Hepatocyte (in vitro differentiated cells): ENCODE data around the gene SH3BP4. TPM values are rescaled to one million over a fixed set of nuclear protein-coding genes. Genes with fewer than 3 reads are reported as not detected.

Experiments
- DNase-seq: peaks from one replicate; pipeline ENCODE4 v3.0.0-alpha.2; 2016; ENCODE audit warnings: low spot score
- H2AFZ ChIP-seq: fragments of 200-600 bp; sonication (generic); 2 replicates; pipeline ENCODE4 v1.6.0; 2016; ENCODE audit warnings: antibody characterized with exemption, mild to moderate bottlenecking
- H3K27ac ChIP-seq: fragments of 200-600 bp; sonication (generic); 2 replicates; pipeline ENCODE4 v1.5.1; 2016; ENCODE audit warnings: mild to moderate bottlenecking
- H3K27me3 ChIP-seq: fragments of 200-600 bp; sonication (generic); 2 replicates; pipeline ENCODE4 v1.6.1; 2016
- H3K36me3 ChIP-seq: fragments of 200-600 bp; sonication (generic); replicated peaks from 2 replicates; pipeline ENCODE4 v1.5.1; 2016; ENCODE audit warnings: low read depth; ENCODE audit not compliant: insufficient read depth
- H3K4me1 ChIP-seq: fragments of 200-600 bp; sonication (generic); 2 replicates; pipeline ENCODE4 v1.5.1; 2016; ENCODE audit warnings: mild to moderate bottlenecking, moderate library complexity; ENCODE audit not compliant: insufficient read depth
- H3K4me2 ChIP-seq: fragments of 200-600 bp; sonication (generic); 2 replicates; pipeline ENCODE4 v1.6.0; 2016
- H3K4me3 ChIP-seq: fragments of 200-600 bp; sonication (generic); 2 replicates; pipeline ENCODE4 v1.5.1; 2016; ENCODE audit warnings: mild to moderate bottlenecking
- H3K79me2 ChIP-seq: fragments of 200-600 bp; sonication (generic); 2 replicates; pipeline ENCODE4 v1.6.0; 2017; ENCODE audit warnings: mild to moderate bottlenecking
- H3K9me2 ChIP-seq: fragments of 200-600 bp; sonication (generic); replicated peaks from 2 replicates; pipeline ENCODE4 v1.6.0; 2017; ENCODE audit warnings: mild to moderate bottlenecking; ENCODE audit not compliant: insufficient read depth
- H3K9me3 ChIP-seq: fragments of 200-600 bp; sonication (generic); 2 replicates; pipeline ENCODE4 v1.5.1; 2016; ENCODE audit warnings: low read depth, mild to moderate bottlenecking
- H4K20me1 ChIP-seq: fragments of 200-600 bp; sonication (generic); 2 replicates; pipeline ENCODE4 v1.6.0; 2016; ENCODE audit warnings: mild to moderate bottlenecking; ENCODE audit not compliant: insufficient read depth, poor library complexity, severe bottlenecking
- CTCF ChIP-seq: fragments of 200-600 bp; sonication (generic); IDR thresholded peaks from 2 replicates; pipeline ENCODE4 v1.5.1; 2016; ENCODE audit warnings: antibody characterized with exemption, mild to moderate bottlenecking; ENCODE audit not compliant: poor library complexity
- EZH2 ChIP-seq: fragments of 200-600 bp; sonication (generic); IDR thresholded peaks from 2 replicates; pipeline ENCODE4 v1.6.1; 2016; ENCODE audit warnings: antibody characterized with exemption, mild to moderate bottlenecking, borderline replicate concordance
- EZH2phosphoT487 ChIP-seq: fragments of 200-600 bp; sonication (generic); IDR thresholded peaks from one replicate; pipeline ENCODE4 v1.6.1; 2018; ENCODE audit warnings: antibody characterized with exemption, mild to moderate bottlenecking, low read depth, moderate library complexity; ENCODE audit not compliant: unreplicated experiment, severe bottlenecking
- WGBS: methylation state at CpG from one replicate; pipeline ENCODE4 v1.1.6; 2016; ENCODE audit warnings: low lambda C conversion rate; ENCODE audit errors: missing lambda C conversion rate; 5-methylcytosine and 5-hydroxymethylcytosine counted together
- polyA plus RNA-seq: library from polyadenylated mRNA; unstranded; fragments of >200 nt; fragmentation: Nextera tagmentation; extraction: Ambion mirVana; gene quantifications from 2 replicates; pipeline ENCODE4 v1.2.1, GENCODE V29; 2016
- total RNA-seq: library from RNA; depleted of rRNA; stranded (reverse); fragments of >200 nt; gene quantifications from 2 replicates; pipeline ENCODE4 v1.2.3, GENCODE V29; 2014

The SH3BP4 gene
- total and polyA plus RNA-seq, 2 experiments from 2014 or later = 23.3 to 32.0 TPM

- H3K4me1 ChIP-seq = peaks cover 21% of the 10 kb centered on the region
- H3K9me3 ChIP-seq = no peaks in the 10 kb centered on the region
- no peak for DNase-seq
- no peak overlapping the region for H3K27ac ChIP-seq
- WGBS = 93% methylated on average over 10 of the region's 10 CpGs
- TF ChIP-seq EZH2phosphoT487 (no peak), EZH2 (no peak), CTCF (no peak)
- no peaks in the 10 kb centered on the region for H3K27me3 ChIP-seq
- H4K20me1 ChIP-seq = peaks cover 28% of the 10 kb centered on the region
- no peak overlapping the region for H2AFZ ChIP-seq
- peaks cover 100% of the 10 kb centered on the region for H3K79me2 ChIP-seq
- H3K9me2 ChIP-seq = no peaks in the 10 kb centered on the region
- no peaks in the 10 kb centered on the region for H3K36me3 ChIP-seq
- H3K4me2 ChIP-seq = no peak overlapping the region
- no peak overlapping the region for H3K4me3 ChIP-seq
Observed at GRCh38 chr2:234958746-234959395, 7.1 kb downstream of the SH3BP4 start.

GRCh38 chr2:234960175-234961088 lies 8.6 kb downstream of the SH3BP4 start:
- Histone ChIP-seq H2AFZ (no peak overlapping the region), H3K9me2 (no peaks in the 10 kb centered on the region), H3K4me2 (no peak overlapping the region), H3K79me2 (peaks cover 100% of the 10 kb centered on the region), H3K36me3 (no peaks in the 10 kb centered on the region), H3K9me3 (no peaks in the 10 kb centered on the region), H3K4me3 (no peak overlapping the region), H3K4me1 (peaks cover 9% of the 10 kb centered on the region), H3K27ac (no peak overlapping the region), H4K20me1 (peaks cover 42% of the 10 kb centered on the region), H3K27me3 (no peaks in the 10 kb centered on the region)
- WGBS = 84% methylated on average over 13 of the region's 13 CpGs
- TF ChIP-seq CTCF = no peak
- no peak for TF ChIP-seq EZH2
- TF ChIP-seq EZH2phosphoT487 = no peak
- no peak for DNase-seq

GRCh38 chr2:234961784-234962183 lies 10.0 kb downstream of the SH3BP4 start:
- no peaks in the 10 kb centered on the region for H3K9me3 ChIP-seq
- TF ChIP-seq CTCF (no peak), EZH2 (no peak), EZH2phosphoT487 (no peak)
- H3K79me2 ChIP-seq = peaks cover 100% of the 10 kb centered on the region
- H3K4me1 ChIP-seq = peaks cover 9% of the 10 kb centered on the region
- no peaks in the 10 kb centered on the region for H3K9me2 ChIP-seq
- no peak overlapping the region for H2AFZ ChIP-seq
- no peak overlapping the region for H3K4me3 ChIP-seq
- H4K20me1 ChIP-seq = peaks cover 56% of the 10 kb centered on the region
- 82% methylated on average over 2 of the region's 2 CpGs for WGBS
- H3K36me3 ChIP-seq = no peaks in the 10 kb centered on the region
- no peak overlapping the region for H3K4me2 ChIP-seq
- no peak for DNase-seq
- H3K27ac ChIP-seq = no peak overlapping the region
- H3K27me3 ChIP-seq = no peaks in the 10 kb centered on the region
